HepG2 (cell line): ENCODE data around the gene RGL3. TPM values are rescaled to one million over a fixed set of nuclear protein-coding genes. Genes with fewer than 3 reads are reported as not detected.

Source experiments
- ATAC-seq: fragments of 200-7000 bp; cut with Tn5 transposase; 3 replicates; pipeline ENCODE4 v1.9.1; 2020; ENCODE audit warnings: mild to moderate bottlenecking, moderate library complexity
- BruUV-seq: library from RNA; stranded (reverse); fragments of 400-500 nt; replicated peaks from 2 replicates; lab custom pipeline; 2021; lab: Mats Ljungman, UMichigan
- CTCF ChIA-PET: fragments of 300-600 bp; formaldehyde crosslinking; extraction: SDS; loops from one replicate; lab custom pipeline; 2021; ENCODE audit warnings: low total read pairs, inconsistent platforms, low intra/inter-chr PET ratio; lab: Yijun Ruan, JAX
- POLR2A ChIA-PET: fragments of 350-600 bp; sonication (Branson Sonifier 250); formaldehyde crosslinking; loops from one replicate; lab custom pipeline; 2020; ENCODE audit warnings: antibody characterized with exemption, inconsistent platforms; lab: Yijun Ruan, JAX
- DNase-seq: peaks from one replicate; pipeline ENCODE4 v3.0.0-alpha.2; 2015; ENCODE audit warnings: low spot score
- FAIRE-seq: peaks from 3 replicates; lab custom pipeline; 2011; peaks lifted over from hg19 to GRCh38; lab: Jason Lieb, UNC
- H2AFZ ChIP-seq: one replicate; pipeline ENCODE4 v1.6.1; 2011; ENCODE audit warnings: low read length, inconsistent platforms
- H3K27ac ChIP-seq: fragments of 300-600 bp; 3 replicates; pipeline ENCODE4 v1.8.0; 2011; ENCODE audit warnings: mixed run types, mild to moderate bottlenecking, mixed read lengths, low read length, inconsistent platforms; ENCODE audit not compliant: insufficient read depth; ENCODE audit errors: extremely low read length
- H3K27me3 ChIP-seq, 2 experiments: fragments of 200-600 bp in 1 of 2; 2 replicates in 1 of 2; 3 replicates in 1 of 2; pipeline versions ENCODE4 v1.6.0 to v1.8.0; 2011; ENCODE audit warnings: low read length in 2 of 2, mild to moderate bottlenecking in 2 of 2, moderate library complexity in 2 of 2, inconsistent platforms in 1 of 2; ENCODE audit not compliant: insufficient read depth in 2 of 2, control insufficient read depth in 1 of 2
- H3K36me3 ChIP-seq, 2 experiments: fragments of 200-600 bp in 1 of 2; replicated peaks in 1 of 2; 2 replicates in 1 of 2; 3 replicates in 1 of 2; pipeline versions ENCODE4 v1.5.1 to v1.8.0; 2011; ENCODE audit warnings: low read length in 2 of 2, inconsistent platforms in 1 of 2; ENCODE audit not compliant: insufficient read depth in 2 of 2, control insufficient read depth in 1 of 2
- H3K4me1 ChIP-seq: 2 replicates; pipeline ENCODE4 v1.5.1; 2012; ENCODE audit warnings: low read length, inconsistent platforms; ENCODE audit not compliant: insufficient read depth
- H3K4me2 ChIP-seq: 2 replicates; pipeline ENCODE4 v1.6.0; 2011; ENCODE audit warnings: low read depth, low read length, inconsistent platforms
- H3K4me3 ChIP-seq, 3 experiments: fragments of 200-600 bp in 1 of 3; sonication (generic), shearing (Covaris generic) in 1 of 3; replicated peaks in 1 of 3; 2 replicates each; pipeline ENCODE4 v1.5.1; 2011 to 2016; ENCODE audit warnings: low read length in 3 of 3, inconsistent platforms in 2 of 3, low read depth in 2 of 3, mild to moderate bottlenecking in 2 of 3, control low read depth in 1 of 3, mixed read lengths in 1 of 3; ENCODE audit not compliant: insufficient read depth in 1 of 3
- H3K79me2 ChIP-seq: one replicate; pipeline ENCODE4 v1.6.1; 2011; ENCODE audit warnings: low read length, inconsistent platforms; ENCODE audit not compliant: insufficient read depth
- H3K9ac ChIP-seq: 2 replicates; pipeline ENCODE4 v1.6.0; 2011; ENCODE audit warnings: mild to moderate bottlenecking, low read depth, low read length, inconsistent platforms; ENCODE audit not compliant: insufficient read depth
- H3K9me3 ChIP-seq: 2 replicates; pipeline ENCODE4 v1.5.1; 2012; ENCODE audit warnings: mild to moderate bottlenecking, low read length
- H4K20me1 ChIP-seq: 2 replicates; pipeline ENCODE4 v1.6.0; 2011; ENCODE audit warnings: inconsistent platforms, mild to moderate bottlenecking, low read length, moderate library complexity; ENCODE audit not compliant: insufficient read depth
- HOXA9 ChIP-seq: sonication (generic); formaldehyde crosslinking; IDR thresholded peaks from 2 replicates; pipeline ENCODE4 v1.8.1; 2022; ENCODE audit warnings: missing genetic modification reagents, mild to moderate bottlenecking, moderate library complexity, borderline replicate concordance
- NAIF1 ChIP-seq: sonication (generic); formaldehyde crosslinking; IDR thresholded peaks from 2 replicates; pipeline ENCODE4 v1.5.0; 2020; ENCODE audit warnings: mild to moderate bottlenecking, missing genetic modification reagents, borderline replicate concordance
- NRL ChIP-seq: sonication (generic); formaldehyde crosslinking; IDR thresholded peaks from 2 replicates; pipeline ENCODE4 v1.5.0; 2020; ENCODE audit warnings: missing genetic modification reagents, mild to moderate bottlenecking, moderate library complexity, borderline replicate concordance
- POLR2G ChIP-seq: fragments of 200-400 bp; formaldehyde crosslinking; IDR thresholded peaks from 2 replicates; pipeline ENCODE4 v1.6.1; 2018; ENCODE audit warnings: mild to moderate bottlenecking, low read depth, low read length, moderate library complexity
- SETDB1 ChIP-seq: sonication (generic); formaldehyde crosslinking; IDR thresholded peaks from 2 replicates; pipeline ENCODE4 v1.5.1; 2020; ENCODE audit warnings: missing genetic modification reagents, mild to moderate bottlenecking, borderline replicate concordance
- SNRNP70 ChIP-seq: fragments of 200-400 bp; formaldehyde crosslinking; IDR thresholded peaks from 2 replicates; pipeline ENCODE4 v1.6.1; 2017; ENCODE audit warnings: mild to moderate bottlenecking, low read depth, low read length, moderate library complexity
- SRSF9 ChIP-seq: fragments of 200-400 bp; formaldehyde crosslinking; IDR thresholded peaks from 2 replicates; pipeline ENCODE4 v1.6.1; 2018; ENCODE audit warnings: borderline replicate concordance, mild to moderate bottlenecking, low read depth, low read length; ENCODE audit not compliant: insufficient read depth, poor library complexity, severe bottlenecking
- YY1 ChIP-seq: IDR thresholded peaks from 2 replicates; pipeline ENCODE4 v1.6.1; 2011; ENCODE audit warnings: low read length, low read depth, moderate library complexity, mild to moderate bottlenecking; ENCODE audit not compliant: insufficient read depth, insufficient replicate concordance
- ZGPAT ChIP-seq: IDR thresholded peaks from 2 replicates; pipeline ENCODE4 v1.6.1; 2016; ENCODE audit warnings: mild to moderate bottlenecking
- ZNF253 ChIP-seq: sonication (generic); formaldehyde crosslinking; IDR thresholded peaks from 2 replicates; pipeline ENCODE4 v1.8.0; 2022; ENCODE audit warnings: mild to moderate bottlenecking, missing genetic modification reagents, borderline replicate concordance
- ZNF318 ChIP-seq: sonication (generic); formaldehyde crosslinking; IDR thresholded peaks from 2 replicates; pipeline ENCODE4 v1.4.0; 2020; ENCODE audit warnings: mild to moderate bottlenecking, missing genetic modification reagents
- ZNF615 ChIP-seq: sonication (generic); formaldehyde crosslinking; IDR thresholded peaks from 2 replicates; pipeline ENCODE4 v1.5.0; 2020; ENCODE audit warnings: mild to moderate bottlenecking, missing genetic modification reagents, borderline replicate concordance
- ZSCAN9 ChIP-seq: IDR thresholded peaks from 2 replicates; pipeline ENCODE4 v1.6.1; 2016; ENCODE audit warnings: borderline replicate concordance
- WGBS: methylation state at CpG from one replicate; pipeline ENCODE4 v1.1.6; 2017; ENCODE audit warnings: low lambda C conversion rate; 5-methylcytosine and 5-hydroxymethylcytosine counted together
- in situ Hi-C: cut with HindIII; loops from 2 replicates; pipeline ENCODE4 v1.10.0; 2017; ENCODE audit warnings: low pct_unique_long_range_greater_than_20kb; ENCODE audit not compliant: extremely low pct_ligation_motif_present
- intact Hi-C: fragments of 100-400 bp; cut with micrococcal nuclease; formaldehyde crosslinking; loops from one replicate; pipeline ENCODE4 v1.10.0; 2022; ENCODE audit not compliant: unreplicated experiment
- polyA plus RNA-seq, 8 experiments: library from polyadenylated mRNA; depleted of rRNA in 3 of 8; stranded (reverse) in 7 of 8; unstranded in 1 of 8; fragments of >200 nt; fragmentation: Illumina TruSeq in 4 of 8; extraction: Trizol in 4 of 8; gene quantifications; 2 replicates each; pipeline versions ENCODE4 v1.2.1 to v1.2.3, GENCODE V29; 2011 to 2016; ENCODE audit warnings: low read depth in 4 of 8, missing spikeins in 1 of 8, mixed read lengths in 1 of 8; ENCODE audit not compliant: insufficient read depth in 1 of 8
- total RNA-seq, 5 experiments: library from RNA; depleted of rRNA; stranded (reverse); fragments of >200 nt; fragmentation: Illumina TruSeq; extraction: Trizol; gene quantifications; 2 replicates each; pipeline ENCODE4 v1.2.3, GENCODE V29; 2016; ENCODE audit warnings: low read depth in 1 of 5

RGL3 gene
- total and polyA plus RNA-seq, 2 of the 13 experiments (the other 11 are each of a cell fraction or from before 2014, with no cell fraction given), result 4.2 to 7.6 TPM

GRCh38 chr19:11364296-11364904 lies 54.7 kb downstream of the RGL3 start:
- ATAC-seq (no peak), DNase-seq (no peak), FAIRE-seq (no peak)
- H2AFZ ChIP-seq, result no peak overlapping the region
- no peak overlapping the region for H3K4me2 ChIP-seq
- ChIA-PET CTCF (no interaction called here), POLR2A (no interaction called here)
- peaks cover 5 to 10% of the 10 kb centered on the region in 2 experiments; a peak in 3 of 5 replicates for H3K36me3 ChIP-seq
- in situ Hi-C loops, result no loop called here
- no TSS peak for BruUV-seq
- intact Hi-C loops, result no loop called here
- no peak overlapping the region for H3K9ac ChIP-seq
- H3K79me2 ChIP-seq, result no peaks in the 10 kb centered on the region
- WGBS, result 96% methylated on average over 24 of the region's 28 CpGs
- no peaks in the 10 kb centered on the region for H4K20me1 ChIP-seq
- no peak overlapping the region for H3K27ac ChIP-seq
- H3K4me3 ChIP-seq, result no peak overlapping the region
- H3K9me3 ChIP-seq, result no peaks in the 10 kb centered on the region
- H3K4me1 ChIP-seq, result 0 out of 2 replicates have a peak, but pooled peaks cover 4% of the 10 kb centered on the region
- no peaks in the 10 kb centered on the region for H3K27me3 ChIP-seq
- no peak for TF ChIP-seq ZNF615
- no peak for TF ChIP-seq ZSCAN9
- no peak for TF ChIP-seq ZNF318 (CRISPR knock-in tag)
- TF ChIP-seq NAIF1 (CRISPR knock-in tag), result no peak
- TF ChIP-seq SETDB1 (CRISPR knock-in tag), result no peak
- no peak for TF ChIP-seq HOXA9 (CRISPR knock-in tag)
- TF ChIP-seq SNRNP70, result no peak
- no peak for TF ChIP-seq POLR2G
- TF ChIP-seq NRL (CRISPR knock-in tag), result no peak
- no peak for TF ChIP-seq ZGPAT (CRISPR knock-in tag)
- no peak for TF ChIP-seq SRSF9
- no peak for TF ChIP-seq ZNF253
- no peak for TF ChIP-seq YY1
